ES-I3 (cell line): ENCODE data around the gene DCAF11.

Experiments
- H3K36me3 ChIP-seq: 2 replicates; pipeline ENCODE4 v1.6.1; 2013; ENCODE audit warnings: mild to moderate bottlenecking, low read length, control low read depth, moderate library complexity; ENCODE audit not compliant: insufficient read depth
- H3K4me1 ChIP-seq: 2 replicates; pipeline ENCODE4 v1.6.1; 2013; ENCODE audit warnings: mild to moderate bottlenecking, control low read depth, low read length; ENCODE audit not compliant: insufficient read depth
- H3K9ac ChIP-seq: 2 replicates; pipeline ENCODE4 v1.6.1; 2013; ENCODE audit warnings: low read depth, mild to moderate bottlenecking, low read length, moderate library complexity
- H3K9me3 ChIP-seq: 2 replicates; pipeline ENCODE4 v1.6.1; 2013; ENCODE audit warnings: mild to moderate bottlenecking, low read length, moderate library complexity; ENCODE audit not compliant: control insufficient read depth, insufficient read depth

DCAF11 gene

DNA sequence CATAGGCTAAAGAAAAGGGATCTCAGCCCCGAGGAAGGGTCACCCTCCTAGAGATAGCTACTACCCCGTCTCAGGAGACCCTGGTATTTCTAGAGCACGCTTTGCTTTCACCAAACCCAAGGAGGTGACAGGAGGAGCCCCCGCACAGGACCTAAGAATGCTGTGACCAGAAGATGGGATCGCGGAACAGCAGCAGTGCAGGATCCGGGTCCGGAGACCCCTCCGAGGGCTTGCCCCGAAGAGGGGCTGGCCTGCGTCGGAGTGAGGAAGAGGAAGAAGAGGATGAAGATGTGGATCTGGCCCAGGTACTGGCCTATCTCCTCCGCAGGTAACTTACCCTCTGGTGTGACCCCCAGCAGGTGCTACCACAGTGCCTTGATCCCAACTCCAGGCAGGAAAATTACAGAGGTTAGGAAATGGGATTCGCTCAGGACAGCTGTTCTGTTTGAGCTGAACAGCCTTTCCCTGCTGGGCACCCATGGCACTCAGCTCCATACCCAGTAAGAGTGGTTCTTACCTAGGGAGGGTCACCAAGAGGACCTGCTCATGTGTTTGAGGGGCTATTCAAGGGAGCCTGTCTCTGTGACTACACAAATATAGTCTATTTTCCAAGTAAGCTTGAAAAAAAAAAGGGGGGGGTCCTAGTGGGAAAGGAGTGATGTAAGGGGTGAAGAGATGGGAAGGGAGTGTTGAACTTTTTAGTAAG, 998 bp downstream of the DCAF11 start:
- H3K4me1 ChIP-seq, result no peaks in the 10 kb centered on the region
- H3K36me3 ChIP-seq, result peaks cover 14% of the 10 kb centered on the region
- H3K9me3 ChIP-seq, result no peaks in the 10 kb centered on the region
- peak overlapping the region; percentile 81 for H3K9ac ChIP-seq

DNA sequence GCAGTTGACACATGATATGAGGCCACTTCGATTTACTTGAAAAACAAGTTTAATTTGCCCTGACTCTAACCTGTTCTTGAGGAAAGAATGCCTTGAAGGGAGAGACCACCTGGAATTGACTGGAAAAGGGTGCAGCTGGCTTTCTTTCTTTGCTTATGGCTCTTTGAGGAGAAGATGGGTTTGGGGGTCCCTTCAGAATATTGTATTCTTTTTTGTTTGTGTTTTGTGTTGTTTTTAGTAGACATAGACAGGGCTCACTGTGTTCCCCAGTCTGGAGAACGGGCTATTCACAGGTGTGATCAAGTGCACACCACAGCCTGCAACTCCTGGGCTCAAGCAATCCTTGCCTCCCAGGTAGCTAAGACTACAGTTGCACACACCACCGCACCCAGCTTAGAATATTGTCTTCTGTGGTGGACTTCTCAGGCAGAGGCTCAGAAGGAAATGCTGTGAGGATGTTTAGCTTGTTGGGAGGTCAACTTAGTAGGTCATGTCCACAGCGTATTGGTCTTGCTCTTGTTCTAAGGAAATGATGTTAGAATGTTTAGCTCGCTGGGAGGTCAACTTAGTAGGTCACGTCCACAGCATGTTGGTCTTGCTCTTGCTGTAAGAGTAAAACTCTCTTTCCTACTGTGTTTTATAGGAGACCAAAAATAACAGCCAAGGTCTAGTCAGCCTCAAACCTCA, 1.7 kb downstream of the DCAF11 start:
- H3K36me3 ChIP-seq, result peaks cover 14% of the 10 kb centered on the region
- H3K9me3 ChIP-seq, result no peaks in the 10 kb centered on the region
- H3K9ac ChIP-seq, result peak overlapping the region; percentile 81; the same call in 1 of the 2 replicates
- no peaks in the 10 kb centered on the region for H3K4me1 ChIP-seq

DNA sequence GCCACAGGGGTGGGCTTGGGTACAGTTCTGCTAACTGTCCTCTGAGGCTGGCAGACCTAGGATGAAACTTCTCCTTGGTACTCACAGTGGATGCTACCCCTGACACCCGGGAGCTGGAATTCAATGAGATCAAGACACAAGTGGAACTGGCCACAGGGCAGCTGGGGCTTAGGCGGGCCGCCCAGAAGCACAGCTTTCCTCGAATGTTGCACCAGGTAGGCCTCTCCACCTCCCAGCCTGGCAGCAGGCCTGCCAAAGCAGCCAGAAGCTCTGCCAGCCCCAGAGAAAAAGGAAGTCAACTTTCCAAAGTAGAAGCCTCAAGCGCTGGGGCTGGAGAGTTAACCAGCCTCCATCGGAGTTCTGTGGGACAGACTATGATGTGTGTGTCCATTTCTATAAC, 2.6 kb downstream of the DCAF11 start:
- H3K36me3 ChIP-seq, result peaks cover 14% of the 10 kb centered on the region
- no peaks in the 10 kb centered on the region for H3K9me3 ChIP-seq
- H3K9ac ChIP-seq, result no peak overlapping the region
- H3K4me1 ChIP-seq, result no peaks in the 10 kb centered on the region

DNA sequence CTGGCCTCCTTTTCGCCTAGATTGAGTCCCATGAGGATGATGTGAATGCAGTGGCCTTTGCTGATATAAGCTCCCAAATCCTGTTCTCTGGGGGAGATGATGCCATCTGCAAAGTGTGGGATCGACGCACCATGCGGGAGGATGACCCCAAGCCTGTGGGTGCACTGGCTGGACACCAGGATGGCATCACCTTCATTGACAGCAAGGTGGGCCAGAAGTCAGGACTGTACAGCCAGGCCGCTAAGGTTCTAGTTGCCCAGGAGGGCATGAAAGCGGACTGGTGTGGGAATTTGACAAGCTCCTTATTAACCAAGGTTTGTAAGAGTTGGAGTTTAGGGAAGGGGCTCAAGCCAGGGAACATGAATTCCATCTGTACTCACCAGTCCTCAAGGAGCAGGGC, 5.1 kb downstream of the DCAF11 start:
- no peaks in the 10 kb centered on the region for H3K9me3 ChIP-seq
- peaks cover 14% of the 10 kb centered on the region for H3K36me3 ChIP-seq
- H3K9ac ChIP-seq, result no peak overlapping the region

DNA sequence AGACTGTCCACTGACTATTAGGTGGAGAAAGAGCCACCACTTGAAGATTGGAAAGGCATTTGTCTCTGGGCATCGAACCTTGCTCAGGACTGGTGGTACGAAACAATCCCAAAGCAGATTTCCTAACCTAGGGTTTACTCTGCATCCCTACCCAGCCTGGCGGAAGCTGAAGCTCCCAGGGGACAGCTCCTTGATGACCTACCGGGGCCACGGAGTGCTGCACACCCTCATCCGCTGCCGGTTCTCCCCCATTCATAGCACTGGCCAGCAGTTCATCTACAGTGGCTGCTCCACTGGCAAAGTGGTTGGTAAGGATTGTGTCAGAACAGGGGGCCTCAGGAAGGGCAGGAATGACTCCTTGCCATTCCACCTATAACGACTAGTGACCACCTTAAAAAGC, 6.6 kb downstream of the DCAF11 start:
- Histone ChIP-seq H3K9me3 (no peaks in the 10 kb centered on the region), H3K9ac (no peak overlapping the region), H3K36me3 (peaks cover 14% of the 10 kb centered on the region), H3K4me1 (no peaks in the 10 kb centered on the region)

More for the DNA sequence above, 5.1 kb downstream of the DCAF11 start:
- H3K4me1 ChIP-seq, result no peaks in the 10 kb centered on the region

DNA sequence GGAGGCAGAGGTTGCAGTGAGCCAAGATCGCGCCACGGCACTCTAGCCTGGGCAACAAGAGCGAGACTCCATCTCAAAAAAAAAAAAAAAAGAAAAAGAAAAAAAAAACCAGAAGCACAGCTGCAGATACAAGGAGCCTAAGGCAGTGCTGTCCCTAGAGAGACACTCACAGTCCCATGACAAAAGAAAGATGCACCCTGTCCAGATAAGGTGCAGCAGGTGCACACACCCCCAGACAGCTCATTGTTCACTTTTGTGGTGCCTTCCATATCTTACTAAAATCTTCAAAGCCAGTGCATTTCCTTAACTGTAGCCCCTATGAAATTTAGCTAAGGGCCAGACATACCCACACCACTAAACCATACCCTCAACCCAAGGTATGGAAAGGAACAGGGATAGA, 7.8 kb downstream of the DCAF11 start:
- no peaks in the 10 kb centered on the region for H3K4me1 ChIP-seq
- no peaks in the 10 kb centered on the region for H3K9me3 ChIP-seq
- peaks cover 14% of the 10 kb centered on the region for H3K36me3 ChIP-seq
- H3K9ac ChIP-seq, result no peak overlapping the region

DNA sequence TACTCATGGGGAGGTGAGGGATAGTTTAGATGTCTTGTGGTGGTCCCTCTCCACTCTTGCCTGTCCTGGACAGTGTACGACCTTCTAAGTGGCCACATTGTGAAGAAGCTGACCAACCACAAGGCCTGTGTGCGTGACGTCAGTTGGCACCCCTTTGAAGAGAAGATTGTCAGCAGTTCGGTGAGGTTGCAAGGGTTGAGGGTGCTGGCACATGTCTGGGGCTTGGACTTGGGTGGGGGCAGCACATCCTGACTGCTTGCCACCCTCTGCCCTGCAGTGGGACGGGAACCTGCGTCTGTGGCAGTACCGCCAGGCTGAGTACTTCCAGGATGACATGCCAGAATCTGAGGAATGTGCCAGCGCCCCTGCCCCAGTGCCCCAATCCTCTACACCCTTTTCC, 8.3 kb downstream of the DCAF11 start:
- H3K4me1 ChIP-seq, result no peaks in the 10 kb centered on the region
- H3K36me3 ChIP-seq, result peaks cover 14% of the 10 kb centered on the region
- no peaks in the 10 kb centered on the region for H3K9me3 ChIP-seq
- no peak overlapping the region for H3K9ac ChIP-seq

DNA sequence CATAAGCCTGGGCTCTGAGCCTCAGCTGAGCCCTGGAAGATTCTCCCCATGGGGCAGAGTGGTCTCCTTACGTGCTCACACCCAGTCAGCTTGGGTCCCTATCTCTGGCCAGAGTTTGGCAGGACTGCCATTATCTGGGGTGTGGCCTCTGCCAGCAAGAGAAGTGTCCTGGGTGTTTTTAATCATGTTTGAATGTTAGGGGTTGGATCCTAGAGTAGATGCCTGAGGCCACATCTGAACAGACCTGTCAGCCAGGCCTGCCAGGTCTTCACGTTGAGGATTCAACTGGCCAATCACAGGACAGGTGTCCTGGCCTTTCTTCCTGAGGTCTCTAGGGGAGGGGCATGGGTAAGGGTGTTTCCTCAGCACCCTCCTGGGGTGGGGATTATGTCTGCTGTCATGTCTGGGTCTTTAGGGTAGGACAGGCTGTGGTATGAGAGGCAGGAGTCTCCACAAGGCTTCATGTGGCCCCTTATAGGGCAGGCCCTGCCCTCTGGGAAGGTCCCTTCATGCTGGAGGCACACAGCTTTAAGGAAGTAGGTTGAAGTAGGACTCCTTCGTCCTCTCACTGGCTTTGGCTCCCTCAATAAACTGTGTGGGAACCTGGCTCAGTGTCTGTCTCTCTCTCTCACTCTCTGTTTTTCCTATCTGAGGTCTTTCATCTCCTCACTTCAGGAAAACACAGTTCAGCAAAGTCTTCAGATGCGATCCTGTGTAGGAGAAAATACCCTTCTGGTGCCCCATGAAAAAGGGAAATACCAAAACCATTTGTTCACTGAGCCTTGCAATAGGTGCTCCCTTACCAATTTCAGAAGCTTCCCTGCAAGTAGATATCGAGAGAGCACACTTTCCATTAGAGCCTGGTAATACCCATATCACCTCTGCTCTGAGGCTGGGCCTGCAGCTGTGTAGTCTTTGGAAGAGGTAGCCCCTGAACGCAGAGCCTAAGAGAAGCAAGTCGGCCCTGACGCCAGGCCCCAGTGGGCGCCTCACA, 9.1 kb downstream of the DCAF11 start:
- Histone ChIP-seq H3K9me3 (no peaks in the 10 kb centered on the region), H3K4me1 (no peaks in the 10 kb centered on the region), H3K9ac (no peak overlapping the region), H3K36me3 (peaks cover 7% of the 10 kb centered on the region)

DNA sequence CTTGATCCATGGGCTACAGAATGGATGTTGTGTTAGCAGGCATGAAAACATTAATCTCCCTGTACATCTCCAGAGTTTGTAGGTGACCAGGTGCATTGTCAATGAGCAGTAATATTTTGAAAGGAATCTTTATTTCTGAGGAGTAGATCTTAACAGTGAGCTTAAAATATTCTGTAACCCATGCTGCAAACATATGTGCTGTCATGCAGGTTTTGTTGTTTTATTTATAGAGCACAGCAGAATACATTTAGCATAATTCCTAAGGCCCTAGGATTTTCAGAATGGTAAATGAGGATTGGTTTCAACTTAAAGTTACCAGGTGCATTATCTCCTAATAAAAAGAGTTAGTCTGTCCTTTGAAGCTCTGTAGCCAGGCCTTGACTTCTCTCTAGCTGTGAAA, 12.4 kb downstream of the DCAF11 start:
- Histone ChIP-seq H3K36me3 (no peaks in the 10 kb centered on the region), H3K4me1 (no peaks in the 10 kb centered on the region), H3K9me3 (no peaks in the 10 kb centered on the region)

DNA sequence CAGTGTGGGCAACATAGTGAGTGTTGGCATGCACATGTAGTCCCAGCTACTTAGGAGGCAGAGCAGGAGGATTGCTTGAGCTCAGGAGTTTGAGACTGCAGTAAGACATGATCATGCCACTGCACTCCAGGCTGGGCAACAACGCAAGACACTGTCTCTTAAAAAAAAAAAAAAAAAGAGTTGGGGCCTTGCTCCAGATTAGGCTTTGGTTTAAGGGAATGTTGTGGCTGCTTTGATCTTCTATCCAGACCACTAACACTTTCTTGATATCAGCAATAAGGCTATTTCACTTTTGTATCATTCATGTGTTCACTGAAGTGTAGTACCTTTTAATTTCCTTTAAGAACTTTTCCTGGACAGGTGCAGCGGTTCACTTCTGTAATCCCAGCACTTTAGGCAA, 13.1 kb downstream of the DCAF11 start:
- Histone ChIP-seq H3K9me3 (no peaks in the 10 kb centered on the region), H3K4me1 (no peaks in the 10 kb centered on the region), H3K36me3 (no peaks in the 10 kb centered on the region), H3K9ac (no peak overlapping the region)

More for the DNA sequence above, 12.4 kb downstream of the DCAF11 start:
- no peak overlapping the region for H3K9ac ChIP-seq

DNA sequence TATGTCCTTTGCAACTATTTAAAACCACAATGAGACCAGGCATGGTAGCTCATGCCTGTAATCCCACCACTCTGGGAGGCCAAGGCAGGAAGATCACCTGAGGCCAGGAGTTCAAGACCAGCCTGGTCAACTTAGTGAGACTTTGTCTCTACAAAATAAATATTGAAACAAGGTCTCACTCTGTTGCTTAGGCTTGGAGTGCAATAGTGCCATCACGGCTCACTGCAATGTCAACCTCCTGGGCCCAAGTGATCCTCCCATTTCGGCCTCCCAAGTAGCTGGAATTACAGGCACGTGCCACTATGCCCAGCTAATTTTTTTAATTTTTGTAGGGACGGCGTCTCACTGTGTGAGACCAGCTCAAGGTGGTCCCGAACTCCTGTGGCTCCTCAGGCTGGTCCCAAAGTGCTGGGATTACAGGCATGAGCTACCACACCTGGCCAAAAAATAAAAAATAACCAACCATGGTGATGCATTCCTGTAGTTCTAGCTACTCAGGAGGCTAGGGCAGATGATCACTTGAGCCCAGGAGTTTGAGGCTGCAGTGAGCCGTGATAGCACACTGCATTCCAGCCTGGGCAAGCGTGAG, 14.9 kb downstream of the DCAF11 start:
- no peak overlapping the region for H3K9ac ChIP-seq
- no peaks in the 10 kb centered on the region for H3K36me3 ChIP-seq
- no peaks in the 10 kb centered on the region for H3K9me3 ChIP-seq
- no peaks in the 10 kb centered on the region for H3K4me1 ChIP-seq

DNA sequence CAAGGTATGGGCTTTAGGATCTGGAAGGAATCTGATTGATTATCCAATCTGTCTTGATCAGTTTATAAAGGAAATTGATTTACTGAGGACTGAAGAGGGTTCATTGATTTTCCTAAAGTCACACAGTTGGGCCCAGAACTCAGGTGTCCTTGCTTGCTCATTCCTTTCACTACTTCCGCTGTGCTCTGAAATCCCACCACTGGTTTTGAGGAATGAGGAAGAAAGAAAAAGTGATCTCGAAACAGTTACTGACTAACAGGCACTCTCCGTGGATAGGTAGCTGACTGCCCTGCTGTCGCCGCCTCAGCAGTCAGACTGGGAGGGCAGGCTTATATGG, 15.8 kb downstream of the DCAF11 start, which contains the start of gene FITM1:
FITM1 (plus strand) TSS at position 280 of the 337 bp plus-strand sequence. CDS start 905 bp downstream, outside the sequence.
- Histone ChIP-seq H3K9me3 (no peaks in the 10 kb centered on the region), H3K36me3 (no peaks in the 10 kb centered on the region), H3K9ac (no peak within 1 kb of the TSS), H3K4me1 (no peaks in the 10 kb centered on the region)

DNA sequence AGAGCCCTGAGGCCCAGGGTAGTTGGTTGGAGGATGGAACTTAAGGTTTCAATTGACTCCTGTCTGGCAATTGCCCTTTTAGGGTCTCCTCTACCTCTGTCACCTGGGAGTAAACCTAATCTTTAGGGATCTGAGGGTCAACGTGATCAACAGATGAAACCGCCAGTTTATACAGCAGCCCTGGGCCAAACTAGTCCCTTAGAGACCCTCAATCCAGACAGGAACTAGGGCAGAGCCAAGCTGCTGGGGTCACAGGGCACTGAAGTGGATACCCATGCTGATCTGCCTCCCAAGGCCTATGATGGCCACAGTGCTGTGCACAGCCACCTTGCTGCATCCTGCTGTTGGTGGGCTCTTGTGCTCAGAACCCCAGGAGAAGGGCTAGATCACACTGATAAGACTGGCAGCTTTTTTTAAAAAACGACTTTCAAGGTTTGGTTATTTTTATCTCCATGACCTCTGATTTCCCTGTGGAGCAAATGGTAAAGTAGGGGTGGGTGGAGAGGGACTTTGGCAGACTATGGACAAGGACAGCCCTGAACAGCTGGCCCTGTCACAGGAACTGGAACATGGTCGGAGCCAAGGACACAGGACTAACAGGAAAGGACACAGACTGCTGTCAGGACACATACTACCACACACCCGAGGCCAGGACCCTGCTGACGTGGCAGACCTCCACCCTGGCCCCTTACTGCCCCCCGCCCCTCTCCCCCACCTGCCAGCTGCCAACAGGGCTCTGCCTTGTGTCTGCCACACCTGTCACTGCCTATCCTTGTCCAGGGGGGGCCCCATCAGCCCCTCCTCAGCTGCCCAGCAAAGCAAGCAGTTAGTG, 16.4 kb downstream of the DCAF11 start:
- Histone ChIP-seq H3K36me3 (no peaks in the 10 kb centered on the region), H3K9ac (no peak overlapping the region), H3K9me3 (no peaks in the 10 kb centered on the region)

More for the DNA sequence above, 16.4 kb downstream of the DCAF11 start:
- H3K4me1 ChIP-seq, result no peaks in the 10 kb centered on the region
